GM12874 (cell line): ENCODE measurements around the gene SYT6.

Experiments
- TF ChIP-seq, protein P1 (sequence below): IDR thresholded peaks from 2 replicates; pipeline ENCODE4 v1.5.1; 2011; ENCODE audit warnings: low read depth, mild to moderate bottlenecking, control low read depth, low read length, moderate library complexity; ENCODE audit not compliant: insufficient read depth

The SYT6 gene

GRCh38 chr1:114189398-114189797, 35.7 kb upstream of the SYT6 start:
- TF ChIP-seq, protein P1, sequence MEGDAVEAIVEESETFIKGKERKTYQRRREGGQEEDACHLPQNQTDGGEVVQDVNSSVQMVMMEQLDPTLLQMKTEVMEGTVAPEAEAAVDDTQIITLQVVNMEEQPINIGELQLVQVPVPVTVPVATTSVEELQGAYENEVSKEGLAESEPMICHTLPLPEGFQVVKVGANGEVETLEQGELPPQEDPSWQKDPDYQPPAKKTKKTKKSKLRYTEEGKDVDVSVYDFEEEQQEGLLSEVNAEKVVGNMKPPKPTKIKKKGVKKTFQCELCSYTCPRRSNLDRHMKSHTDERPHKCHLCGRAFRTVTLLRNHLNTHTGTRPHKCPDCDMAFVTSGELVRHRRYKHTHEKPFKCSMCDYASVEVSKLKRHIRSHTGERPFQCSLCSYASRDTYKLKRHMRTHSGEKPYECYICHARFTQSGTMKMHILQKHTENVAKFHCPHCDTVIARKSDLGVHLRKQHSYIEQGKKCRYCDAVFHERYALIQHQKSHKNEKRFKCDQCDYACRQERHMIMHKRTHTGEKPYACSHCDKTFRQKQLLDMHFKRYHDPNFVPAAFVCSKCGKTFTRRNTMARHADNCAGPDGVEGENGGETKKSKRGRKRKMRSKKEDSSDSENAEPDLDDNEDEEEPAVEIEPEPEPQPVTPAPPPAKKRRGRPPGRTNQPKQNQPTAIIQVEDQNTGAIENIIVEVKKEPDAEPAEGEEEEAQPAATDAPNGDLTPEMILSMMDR, result no peak

DNA sequence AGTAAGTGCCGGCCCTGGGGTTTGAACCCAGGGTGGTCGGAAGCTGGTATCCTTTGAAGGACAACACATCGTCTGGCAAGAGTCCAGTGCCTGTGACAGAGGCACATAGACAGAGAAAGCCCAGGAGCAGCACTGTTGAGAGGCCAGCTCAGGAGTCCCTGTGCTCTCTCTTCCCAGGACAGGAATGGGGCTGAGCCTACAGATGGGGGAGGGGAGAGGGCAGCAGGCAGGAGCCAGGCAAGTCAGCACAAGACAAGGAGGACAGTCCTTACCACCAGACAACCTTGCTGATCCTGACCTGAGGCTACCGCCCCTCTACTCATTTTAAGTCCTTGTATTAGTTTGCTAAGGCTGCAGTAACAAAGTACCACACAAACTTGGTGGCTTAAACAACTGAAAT, 27.7 kb upstream of the SYT6 start:
- TF ChIP-seq, protein P1, result no peak

DNA sequence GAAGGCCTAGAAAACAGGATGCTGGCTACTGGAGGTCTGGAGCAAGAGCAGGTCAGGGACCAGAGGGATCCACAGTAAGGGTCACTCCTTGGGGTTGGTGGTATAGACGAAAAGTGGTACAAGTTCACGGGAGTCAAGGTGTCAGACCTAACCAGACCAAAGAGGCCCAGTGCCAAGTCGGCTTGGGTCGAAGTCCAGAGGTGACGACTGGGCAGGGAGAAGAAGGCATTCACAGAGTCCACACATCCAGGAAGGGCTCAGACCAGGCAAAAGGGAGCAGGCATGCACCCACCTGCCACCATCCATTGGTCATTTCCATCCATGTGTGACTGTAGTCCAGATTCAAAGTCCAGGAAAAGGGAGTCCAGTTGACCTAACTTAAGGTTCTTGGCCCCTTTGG, 27.1 kb upstream of the SYT6 start:
- TF ChIP-seq, protein P1, result no peak

GRCh38 chr1:114178936-114179335, 25.3 kb upstream of the SYT6 start:
- TF ChIP-seq, protein P1, result no peak

DNA sequence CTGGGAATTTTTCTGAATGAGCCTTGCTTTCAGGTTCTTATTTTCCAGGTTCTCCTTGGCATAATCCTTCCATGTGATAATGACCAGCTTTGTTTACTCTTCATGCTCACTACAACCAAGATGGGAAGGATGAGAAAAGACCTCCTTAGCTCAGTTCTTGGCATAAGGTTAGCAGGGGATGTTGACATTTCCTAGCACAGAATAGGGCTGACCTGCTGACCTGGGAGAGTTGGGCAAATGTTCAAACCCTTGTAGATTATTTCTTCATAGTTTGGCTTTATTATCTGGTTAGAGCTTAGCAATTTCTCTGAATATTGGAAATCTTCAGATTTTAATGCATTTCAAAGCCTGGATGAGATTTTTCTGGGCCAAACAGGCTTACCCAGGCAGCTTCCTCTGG, 23.6 kb upstream of the SYT6 start:
- TF ChIP-seq, protein P1, result no peak

DNA sequence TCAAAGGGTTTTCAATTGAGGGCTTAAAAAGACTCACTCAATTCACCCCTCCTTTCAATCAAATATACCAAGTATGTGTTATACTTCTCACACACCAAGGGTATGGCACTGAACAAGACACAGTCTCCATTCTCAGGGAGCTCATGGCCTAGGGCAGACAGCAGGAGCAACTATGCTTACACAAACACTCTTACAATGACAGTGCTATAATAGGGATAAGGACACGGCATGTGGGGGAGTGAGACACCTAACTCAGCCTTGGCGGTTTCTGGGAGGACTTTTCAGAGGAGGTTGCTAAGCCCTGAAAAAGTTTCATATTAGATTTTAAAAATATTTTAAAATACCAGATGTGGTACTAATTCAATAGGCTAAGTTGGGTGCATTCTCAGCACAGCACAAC, 22.7 kb upstream of the SYT6 start:
- TF ChIP-seq, protein P1, result no peak

DNA sequence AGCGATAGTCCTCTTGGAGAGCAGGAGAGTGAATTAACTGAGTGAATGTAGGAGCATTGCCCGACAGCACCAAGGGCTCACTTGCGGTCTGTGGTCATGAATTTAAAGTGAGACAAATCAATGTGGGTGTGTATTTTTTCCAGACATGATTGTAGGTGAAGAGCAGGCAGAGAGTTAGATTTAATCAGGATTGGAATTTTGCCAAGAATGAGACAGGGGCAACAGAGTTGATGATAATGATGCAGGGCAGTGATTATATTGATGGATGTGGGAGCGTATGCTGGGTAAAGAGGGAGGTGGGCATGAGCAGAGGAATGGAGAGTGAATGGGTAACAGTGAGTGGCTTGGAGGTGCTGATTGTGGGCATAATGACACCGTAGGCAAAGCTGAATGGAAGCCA, 20.0 kb upstream of the SYT6 start:
- TF ChIP-seq, protein P1, result no peak

DNA sequence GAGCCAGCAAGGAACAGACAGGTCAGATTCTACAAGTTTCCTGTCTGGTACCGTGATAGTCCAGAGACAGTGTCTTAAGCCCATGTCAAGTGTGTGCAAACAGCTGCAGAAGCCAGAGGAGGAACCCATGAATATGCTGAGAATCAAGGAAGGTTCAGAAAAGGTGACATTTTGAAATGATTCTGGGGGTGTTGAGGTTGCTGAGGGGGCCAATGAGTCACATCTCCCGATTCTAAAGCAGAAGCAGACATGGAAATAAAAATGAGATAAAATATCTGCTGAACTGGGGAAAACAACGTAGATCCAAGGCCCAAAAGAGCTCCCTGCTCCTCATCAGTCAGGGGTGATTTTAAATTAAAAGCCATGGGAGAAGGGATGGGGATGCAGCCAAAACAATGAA, 15.8 kb upstream of the SYT6 start:
- TF ChIP-seq, protein P1, result no peak
